GM12878 (cell line): ENCODE data around the gene VEPH1. TPM values are rescaled to one million over a fixed set of nuclear protein-coding genes. Genes with fewer than 3 reads are reported as not detected.

ENCODE experiments used
- ATAC-seq: fragments of 200-7000 bp; cut with Tn5 transposase; 3 replicates; pipeline ENCODE4 v1.9.1; 2020; ENCODE audit warnings: mild to moderate bottlenecking, moderate library complexity
- BruUV-seq: library from RNA; stranded (reverse); fragments of 400-500 nt; replicated peaks from 2 replicates; lab custom pipeline; 2021; lab: Mats Ljungman, UMichigan
- CTCF ChIA-PET: fragments of 300-600 bp; sonication (Branson Sonifier 250); formaldehyde crosslinking; extraction: SDS; loops from one replicate; lab custom pipeline; 2021; ENCODE audit warnings: inconsistent platforms; lab: Yijun Ruan, JAX
- POLR2A ChIA-PET: fragments of 350-600 bp; formaldehyde crosslinking; extraction: SDS; loops from one replicate; lab custom pipeline; 2021; ENCODE audit warnings: inconsistent platforms; lab: Charles Lee
- RAD21 ChIA-PET: fragments of 300-600 bp; sonication (Branson Sonifier 250); formaldehyde crosslinking; loops from one replicate; lab custom pipeline; 2023; ENCODE audit warnings: antibody characterized with exemption; ENCODE audit not compliant: unreplicated experiment; lab: Charles Lee
- SMC1A ChIA-PET: fragments of 300-600 bp; sonication (Branson Sonifier 250); formaldehyde crosslinking; loops from one replicate; lab custom pipeline; 2023; ENCODE audit not compliant: unreplicated experiment, uncharacterized antibody; lab: Charles Lee
- DNase-seq: peaks from one replicate; pipeline ENCODE4 v3.0.0-alpha.2; 2011; ENCODE audit warnings: low read depth, low spot score
- FAIRE-seq: peaks from 3 replicates; lab custom pipeline; 2011; peaks lifted over from hg19 to GRCh38; lab: Jason Lieb, UNC
- H2AFZ ChIP-seq: 2 replicates; pipeline ENCODE4 v1.6.0; 2011; ENCODE audit warnings: low read depth, low read length, control low read depth; ENCODE audit not compliant: control insufficient read depth
- H3K27ac ChIP-seq: 2 replicates; pipeline ENCODE4 v1.5.1; 2011; ENCODE audit warnings: control low read depth; ENCODE audit not compliant: control insufficient read depth, insufficient read depth
- H3K27me3 ChIP-seq, 2 experiments: replicated peaks in 1 of 2; 2 replicates each; pipeline versions ENCODE4 v1.6.0 to v1.6.1; 2011; ENCODE audit warnings: low read length in 1 of 2; ENCODE audit not compliant: control insufficient read depth in 2 of 2, insufficient read depth in 2 of 2
- H3K36me3 ChIP-seq, 2 experiments: 2 replicates each; pipeline ENCODE4 v1.5.1; 2011; ENCODE audit warnings: low read length in 1 of 2; ENCODE audit not compliant: control insufficient read depth in 2 of 2, insufficient read depth in 2 of 2
- H3K4me1 ChIP-seq: 2 replicates; pipeline ENCODE4 v1.6.1; 2011; ENCODE audit warnings: mild to moderate bottlenecking, low read length, moderate library complexity, mixed read lengths; ENCODE audit not compliant: control insufficient read depth, insufficient read depth
- H3K4me2 ChIP-seq: 2 replicates; pipeline ENCODE4 v1.6.0; 2011; ENCODE audit warnings: control low read depth; ENCODE audit not compliant: control insufficient read depth, insufficient read depth
- H3K4me3 ChIP-seq: fragments of 200-600 bp; sonication (generic); 2 replicates; pipeline ENCODE4 v1.5.1; 2016
- H3K79me2 ChIP-seq: 2 replicates; pipeline ENCODE4 v1.6.0; 2011; ENCODE audit warnings: low read length; ENCODE audit not compliant: control insufficient read depth, insufficient read depth
- H3K9ac ChIP-seq: 2 replicates; pipeline ENCODE4 v1.8.0; 2011; ENCODE audit warnings: low read length, control low read depth, mixed read lengths; ENCODE audit not compliant: control insufficient read depth, insufficient read depth
- H3K9me3 ChIP-seq: replicated peaks from 3 replicates; pipeline ENCODE4 v1.5.1; 2011; ENCODE audit warnings: mild to moderate bottlenecking, low read length; ENCODE audit not compliant: control insufficient read depth, insufficient read depth
- H4K20me1 ChIP-seq: 2 replicates; pipeline ENCODE4 v1.6.0; 2011; ENCODE audit not compliant: control insufficient read depth, insufficient read depth
- BHLHE40 ChIP-seq, 2 experiments: fragments of 450-650 bp in 1 of 2; IDR thresholded peaks; 2 replicates each; pipeline ENCODE4 v1.6.1; 2011 to 2017; ENCODE audit warnings: low read depth in 2 of 2, borderline replicate concordance in 1 of 2, improper control_type of control experiment in 1 of 2, low read length in 1 of 2, mild to moderate bottlenecking in 1 of 2
- HDAC2 ChIP-seq: fragments of 200-600 bp; sonication (generic); IDR thresholded peaks from 2 replicates; pipeline ENCODE4 v1.6.1; 2017
- HDAC6 ChIP-seq: fragments of 200-600 bp; sonication (generic); IDR thresholded peaks from one replicate; pipeline ENCODE4 v1.8.0; 2017; ENCODE audit warnings: antibody characterized with exemption; ENCODE audit not compliant: unreplicated experiment
- IKZF1 ChIP-seq: fragments of 450-650 bp; conservative IDR thresholded peaks from 2 replicates; pipeline ENCODE4 v1.6.1; 2017; ENCODE audit warnings: antibody characterized with exemption, mild to moderate bottlenecking
- IRF4 ChIP-seq: IDR thresholded peaks from 2 replicates; pipeline ENCODE4 v1.6.1; 2011; ENCODE audit warnings: low read depth, low read length
- JUND ChIP-seq: IDR thresholded peaks from 2 replicates; pipeline ENCODE4 v1.6.1; 2012; ENCODE audit warnings: low read depth, mild to moderate bottlenecking, low read length, improper control_type of control experiment, moderate library complexity
- MEF2B ChIP-seq: fragments of 450-650 bp; IDR thresholded peaks from 2 replicates; pipeline ENCODE4 v1.6.1; 2018; ENCODE audit warnings: mild to moderate bottlenecking, moderate library complexity; ENCODE audit not compliant: partially characterized antibody, poor library complexity, severe bottlenecking
- NFYB ChIP-seq: IDR thresholded peaks from 2 replicates; pipeline ENCODE4 v1.6.1; 2011; ENCODE audit warnings: low read depth, mild to moderate bottlenecking, low read length, improper control_type of control experiment, moderate library complexity; ENCODE audit not compliant: insufficient read depth
- POLR2A ChIP-seq: IDR thresholded peaks from 2 replicates; pipeline ENCODE4 v1.6.1; 2011; ENCODE audit warnings: low read depth, mild to moderate bottlenecking, low read length
- WGBS: methylation state at CpG from one replicate; pipeline ENCODE4 v1.1.6; 2016; ENCODE audit warnings: low lambda C conversion rate; ENCODE audit not compliant: insufficient replicate concordance, insufficient coverage; ENCODE audit errors: missing lambda C conversion rate; 5-methylcytosine and 5-hydroxymethylcytosine counted together
- in situ Hi-C: fragments of 300-500 bp; cut with MboI; formaldehyde crosslinking; loops from 9 replicates; pipeline ENCODE4 v1.14.3; 2018; ENCODE audit warnings: mixed read lengths
- intact Hi-C: fragments of 100-400 bp; cut with micrococcal nuclease; formaldehyde crosslinking; loops from one replicate; pipeline ENCODE4 v1.14.2; 2022; ENCODE audit not compliant: unreplicated experiment
- polyA plus RNA-seq, 11 experiments: library from polyadenylated mRNA; depleted of rRNA in 4 of 11; unstranded in 6 of 11; stranded (reverse) in 5 of 11; fragments of >200 nt; fragmentation: Nextera tagmentation in 4 of 11; fragmentation: Illumina TruSeq in 1 of 11; extraction: Ambion mirVana in 4 of 11; extraction: Trizol in 1 of 11; gene quantifications; 1 replicate in 1 of 11; 2 replicates in 10 of 11; pipeline versions ENCODE4 v1.2.1 to v1.2.3, GENCODE V29; 2011 to 2016; ENCODE audit warnings: inconsistent platforms in 2 of 11, missing spikeins in 2 of 11, low read depth in 1 of 11
- total RNA-seq, 4 experiments: library from RNA; depleted of rRNA in 3 of 4; stranded (reverse); fragments of >200 nt in 3 of 4; fragmentation: Illumina TruSeq in 1 of 4; extraction: Trizol in 1 of 4; gene quantifications; 2 replicates each; pipeline versions ENCODE4 v1.2.1 to v1.2.3, GENCODE V29; 2013 to 2021
- TF ChIP-seq, protein P1 (sequence below): fragments of 450-650 bp; IDR thresholded peaks from 2 replicates; pipeline ENCODE4 v1.6.1; 2017; ENCODE audit warnings: mild to moderate bottlenecking, moderate library complexity
- TF ChIP-seq, protein P2 (sequence below): fragments of 450-650 bp; IDR thresholded peaks from 2 replicates; pipeline ENCODE4 v1.6.1; 2016; ENCODE audit warnings: mild to moderate bottlenecking
- TF ChIP-seq, protein P3 (sequence below): fragments of 450-650 bp; IDR thresholded peaks from 2 replicates; pipeline ENCODE4 v1.6.1; 2017; ENCODE audit warnings: mild to moderate bottlenecking, low read depth, inconsistent platforms; ENCODE audit not compliant: poor library complexity, severe bottlenecking
- TF ChIP-seq, protein P4 (sequence below): IDR thresholded peaks from 2 replicates; pipeline ENCODE4 v1.6.1; 2012; ENCODE audit warnings: low read length, inconsistent platforms
- TF ChIP-seq, protein P5 (sequence below): IDR thresholded peaks from 2 replicates; pipeline ENCODE4 v1.6.1; 2011; ENCODE audit warnings: low read depth, mild to moderate bottlenecking, low read length, moderate library complexity, borderline replicate concordance; ENCODE audit errors: extremely low read depth
- TF ChIP-seq, protein P6 (sequence below): IDR thresholded peaks from 2 replicates; pipeline ENCODE4 v1.6.1; 2012; ENCODE audit warnings: low read depth, low read length, improper control_type of control experiment

VEPH1 gene
- total and polyA plus RNA-seq, 10 of the 15 experiments (the other 5 are each of a cell fraction or from before 2014, with no cell fraction given): 0.04 to 0.26 (median 0.17) TPM; not detected in 7

DNA sequence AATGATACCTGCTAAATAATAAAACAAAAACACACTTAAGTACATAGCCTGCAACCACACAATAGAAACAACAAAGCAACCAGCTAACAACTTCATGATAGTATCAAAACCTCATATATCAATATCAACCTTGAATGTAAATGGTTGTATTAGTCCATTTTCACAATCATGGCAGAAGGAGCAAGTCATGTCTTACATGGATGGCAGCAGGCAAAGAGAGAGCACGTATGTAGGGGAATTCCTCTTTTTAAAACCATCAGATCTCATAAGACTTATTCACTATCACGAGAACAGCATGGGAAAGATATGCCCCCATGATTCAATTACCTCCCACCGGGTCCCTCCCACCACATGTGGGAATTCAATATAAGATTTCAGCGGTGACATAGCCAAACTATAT lies 111.1 kb downstream of the VEPH1 start:
- SMC1A ChIA-PET: no interaction called here
- intact Hi-C loops (no loop called here), in situ Hi-C loops (no loop called here)
- Histone ChIP-seq H3K9ac (no peak overlapping the region), H3K4me3 (no peak overlapping the region), H3K27me3 (no peaks in the 10 kb centered on the region), H3K27ac (no peak overlapping the region), H3K36me3 (no peaks in the 10 kb centered on the region), H3K4me1 (no peaks in the 10 kb centered on the region), H2AFZ (no peak overlapping the region), H3K79me2 (no peaks in the 10 kb centered on the region), H3K9me3 (no peaks in the 10 kb centered on the region), H3K4me2 (no peak overlapping the region), H4K20me1 (no peaks in the 10 kb centered on the region)
- no peak for DNase-seq
- RAD21 ChIA-PET: no interaction called here
- POLR2A ChIA-PET: no interaction called here
- no TSS peak for BruUV-seq
- CTCF ChIA-PET: no interaction called here
- WGBS: 22% methylated on average over 4 of the region's 4 CpGs
- FAIRE-seq: no peak
- no peak for ATAC-seq
- TF ChIP-seq IRF4 (no peak), BHLHE40 (IDR thresholded peaks at IDR 0.05; ENCODE audit: borderline replicate concordance in 1 of 2, low read depth in 2 of 2, low read length in 1 of 2) (no peak), NFYB (no peak), POLR2A (no peak), MEF2B (no peak), IKZF1 (no peak), JUND (no peak), HDAC2 (no peak), HDAC6 (no peak)
- TF ChIP-seq, protein P1, sequence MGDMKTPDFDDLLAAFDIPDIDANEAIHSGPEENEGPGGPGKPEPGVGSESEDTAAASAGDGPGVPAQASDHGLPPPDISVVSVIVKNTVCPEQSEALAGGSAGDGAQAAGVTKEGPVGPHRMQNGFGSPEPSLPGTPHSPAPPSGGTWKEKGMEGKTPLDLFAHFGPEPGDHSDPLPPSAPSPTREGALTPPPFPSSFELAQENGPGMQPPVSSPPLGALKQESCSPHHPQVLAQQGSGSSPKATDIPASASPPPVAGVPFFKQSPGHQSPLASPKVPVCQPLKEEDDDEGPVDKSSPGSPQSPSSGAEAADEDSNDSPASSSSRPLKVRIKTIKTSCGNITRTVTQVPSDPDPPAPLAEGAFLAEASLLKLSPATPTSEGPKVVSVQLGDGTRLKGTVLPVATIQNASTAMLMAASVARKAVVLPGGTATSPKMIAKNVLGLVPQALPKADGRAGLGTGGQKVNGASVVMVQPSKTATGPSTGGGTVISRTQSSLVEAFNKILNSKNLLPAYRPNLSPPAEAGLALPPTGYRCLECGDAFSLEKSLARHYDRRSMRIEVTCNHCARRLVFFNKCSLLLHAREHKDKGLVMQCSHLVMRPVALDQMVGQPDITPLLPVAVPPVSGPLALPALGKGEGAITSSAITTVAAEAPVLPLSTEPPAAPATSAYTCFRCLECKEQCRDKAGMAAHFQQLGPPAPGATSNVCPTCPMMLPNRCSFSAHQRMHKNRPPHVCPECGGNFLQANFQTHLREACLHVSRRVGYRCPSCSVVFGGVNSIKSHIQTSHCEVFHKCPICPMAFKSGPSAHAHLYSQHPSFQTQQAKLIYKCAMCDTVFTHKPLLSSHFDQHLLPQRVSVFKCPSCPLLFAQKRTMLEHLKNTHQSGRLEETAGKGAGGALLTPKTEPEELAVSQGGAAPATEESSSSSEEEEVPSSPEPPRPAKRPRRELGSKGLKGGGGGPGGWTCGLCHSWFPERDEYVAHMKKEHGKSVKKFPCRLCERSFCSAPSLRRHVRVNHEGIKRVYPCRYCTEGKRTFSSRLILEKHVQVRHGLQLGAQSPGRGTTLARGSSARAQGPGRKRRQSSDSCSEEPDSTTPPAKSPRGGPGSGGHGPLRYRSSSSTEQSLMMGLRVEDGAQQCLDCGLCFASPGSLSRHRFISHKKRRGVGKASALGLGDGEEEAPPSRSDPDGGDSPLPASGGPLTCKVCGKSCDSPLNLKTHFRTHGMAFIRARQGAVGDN: no peak
- TF ChIP-seq, protein P2, sequence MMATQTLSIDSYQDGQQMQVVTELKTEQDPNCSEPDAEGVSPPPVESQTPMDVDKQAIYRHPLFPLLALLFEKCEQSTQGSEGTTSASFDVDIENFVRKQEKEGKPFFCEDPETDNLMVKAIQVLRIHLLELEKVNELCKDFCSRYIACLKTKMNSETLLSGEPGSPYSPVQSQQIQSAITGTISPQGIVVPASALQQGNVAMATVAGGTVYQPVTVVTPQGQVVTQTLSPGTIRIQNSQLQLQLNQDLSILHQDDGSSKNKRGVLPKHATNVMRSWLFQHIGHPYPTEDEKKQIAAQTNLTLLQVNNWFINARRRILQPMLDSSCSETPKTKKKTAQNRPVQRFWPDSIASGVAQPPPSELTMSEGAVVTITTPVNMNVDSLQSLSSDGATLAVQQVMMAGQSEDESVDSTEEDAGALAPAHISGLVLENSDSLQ: no peak
- TF ChIP-seq, protein P3, sequence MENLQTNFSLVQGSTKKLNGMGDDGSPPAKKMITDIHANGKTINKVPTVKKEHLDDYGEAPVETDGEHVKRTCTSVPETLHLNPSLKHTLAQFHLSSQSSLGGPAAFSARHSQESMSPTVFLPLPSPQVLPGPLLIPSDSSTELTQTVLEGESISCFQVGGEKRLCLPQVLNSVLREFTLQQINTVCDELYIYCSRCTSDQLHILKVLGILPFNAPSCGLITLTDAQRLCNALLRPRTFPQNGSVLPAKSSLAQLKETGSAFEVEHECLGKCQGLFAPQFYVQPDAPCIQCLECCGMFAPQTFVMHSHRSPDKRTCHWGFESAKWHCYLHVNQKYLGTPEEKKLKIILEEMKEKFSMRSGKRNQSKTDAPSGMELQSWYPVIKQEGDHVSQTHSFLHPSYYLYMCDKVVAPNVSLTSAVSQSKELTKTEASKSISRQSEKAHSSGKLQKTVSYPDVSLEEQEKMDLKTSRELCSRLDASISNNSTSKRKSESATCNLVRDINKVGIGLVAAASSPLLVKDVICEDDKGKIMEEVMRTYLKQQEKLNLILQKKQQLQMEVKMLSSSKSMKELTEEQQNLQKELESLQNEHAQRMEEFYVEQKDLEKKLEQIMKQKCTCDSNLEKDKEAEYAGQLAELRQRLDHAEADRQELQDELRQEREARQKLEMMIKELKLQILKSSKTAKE: no peak
- TF ChIP-seq, protein P4, sequence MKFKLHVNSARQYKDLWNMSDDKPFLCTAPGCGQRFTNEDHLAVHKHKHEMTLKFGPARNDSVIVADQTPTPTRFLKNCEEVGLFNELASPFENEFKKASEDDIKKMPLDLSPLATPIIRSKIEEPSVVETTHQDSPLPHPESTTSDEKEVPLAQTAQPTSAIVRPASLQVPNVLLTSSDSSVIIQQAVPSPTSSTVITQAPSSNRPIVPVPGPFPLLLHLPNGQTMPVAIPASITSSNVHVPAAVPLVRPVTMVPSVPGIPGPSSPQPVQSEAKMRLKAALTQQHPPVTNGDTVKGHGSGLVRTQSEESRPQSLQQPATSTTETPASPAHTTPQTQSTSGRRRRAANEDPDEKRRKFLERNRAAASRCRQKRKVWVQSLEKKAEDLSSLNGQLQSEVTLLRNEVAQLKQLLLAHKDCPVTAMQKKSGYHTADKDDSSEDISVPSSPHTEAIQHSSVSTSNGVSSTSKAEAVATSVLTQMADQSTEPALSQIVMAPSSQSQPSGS: no peak
- TF ChIP-seq, protein P5, sequence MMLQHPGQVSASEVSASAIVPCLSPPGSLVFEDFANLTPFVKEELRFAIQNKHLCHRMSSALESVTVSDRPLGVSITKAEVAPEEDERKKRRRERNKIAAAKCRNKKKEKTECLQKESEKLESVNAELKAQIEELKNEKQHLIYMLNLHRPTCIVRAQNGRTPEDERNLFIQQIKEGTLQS: no peak
- TF ChIP-seq, protein P6, sequence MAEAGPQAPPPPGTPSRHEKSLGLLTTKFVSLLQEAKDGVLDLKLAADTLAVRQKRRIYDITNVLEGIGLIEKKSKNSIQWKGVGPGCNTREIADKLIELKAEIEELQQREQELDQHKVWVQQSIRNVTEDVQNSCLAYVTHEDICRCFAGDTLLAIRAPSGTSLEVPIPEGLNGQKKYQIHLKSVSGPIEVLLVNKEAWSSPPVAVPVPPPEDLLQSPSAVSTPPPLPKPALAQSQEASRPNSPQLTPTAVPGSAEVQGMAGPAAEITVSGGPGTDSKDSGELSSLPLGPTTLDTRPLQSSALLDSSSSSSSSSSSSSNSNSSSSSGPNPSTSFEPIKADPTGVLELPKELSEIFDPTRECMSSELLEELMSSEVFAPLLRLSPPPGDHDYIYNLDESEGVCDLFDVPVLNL: no peak
